Measurements from ENCODE around the gene IL5.
A peak's percentile ranks its signal among the peaks of the same experiment; 100 is the strongest.
"Not testable (repeated sequence)": the region's sequence is repeated elsewhere in the genome, so short reads cannot be mapped to it uniquely, and the experiment has no call there.

IL5 gene

DNA sequence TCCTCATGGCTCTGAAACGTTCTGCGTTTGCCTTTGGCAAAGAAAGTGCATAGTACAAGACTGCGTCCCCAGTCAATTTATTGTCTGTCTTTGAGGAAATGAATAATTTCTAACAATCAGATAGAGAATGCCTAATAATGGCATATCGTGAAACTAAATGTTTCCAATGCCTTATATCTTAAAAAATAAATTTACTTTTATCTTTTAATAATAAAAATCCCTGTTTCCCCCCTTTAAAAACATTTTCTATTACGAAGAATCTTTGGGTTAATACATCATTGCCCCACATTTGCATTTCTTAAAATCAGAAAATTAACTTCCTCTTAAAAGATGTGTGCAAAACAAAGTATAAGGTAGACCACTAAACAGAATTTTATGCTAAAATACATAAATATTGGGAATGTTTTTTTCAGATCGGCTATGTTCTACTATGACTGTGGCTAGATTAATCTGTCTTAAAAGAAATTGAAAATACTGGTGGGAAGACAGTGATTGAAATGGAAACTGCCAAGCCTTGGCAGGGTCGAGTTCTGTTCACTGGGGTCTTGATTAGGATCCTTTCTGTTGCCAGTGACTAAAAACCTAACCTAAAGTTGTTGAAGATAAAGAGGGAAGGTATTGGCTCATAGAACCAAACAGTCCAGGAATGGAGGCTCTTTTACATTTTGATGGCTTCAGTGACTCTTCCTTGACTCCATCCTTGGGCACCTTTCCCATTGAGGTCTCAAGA lies at the start of gene IL5:
IL5 (minus strand) TSS at position 51 of the 730 bp plus-strand sequence; CDS start at position 7, 44 bp downstream.
- no peaks in the 10 kb centered on the region for H3K4me1 Mint-ChIP-seq (ENCODE audit: low read depth)
- H3K36me3 Mint-ChIP-seq (ENCODE audit: low read depth), result no peaks in the 10 kb centered on the region
- no peaks in the 10 kb centered on the region for H3K9me3 Mint-ChIP-seq
- no peaks in the 10 kb centered on the region for H3K27me3 Mint-ChIP-seq
- intact Hi-C loops (cut with micrococcal nuclease), result no loop called here
- no peak within 1 kb of the TSS for H3K27ac Mint-ChIP-seq
- H3K4me3 Mint-ChIP-seq, result no peak within 1 kb of the TSS

- Mint-ChIP-seq H3K36me3 (ENCODE audit: low read depth) (peaks cover 81% of the 10 kb centered on the region), H3K9me3 (no peaks in the 10 kb centered on the region), H3K4me1 (ENCODE audit: low read depth) (no peaks in the 10 kb centered on the region), H3K4me3 (no peak overlapping the region), H3K27me3 (no peaks in the 10 kb centered on the region), H3K27ac (no peak overlapping the region)
- intact Hi-C loops (cut with micrococcal nuclease), result no loop called here
Observed at GRCh38 chr5:132592521-132592920, 49.2 kb upstream of the IL5 start.

DNA sequence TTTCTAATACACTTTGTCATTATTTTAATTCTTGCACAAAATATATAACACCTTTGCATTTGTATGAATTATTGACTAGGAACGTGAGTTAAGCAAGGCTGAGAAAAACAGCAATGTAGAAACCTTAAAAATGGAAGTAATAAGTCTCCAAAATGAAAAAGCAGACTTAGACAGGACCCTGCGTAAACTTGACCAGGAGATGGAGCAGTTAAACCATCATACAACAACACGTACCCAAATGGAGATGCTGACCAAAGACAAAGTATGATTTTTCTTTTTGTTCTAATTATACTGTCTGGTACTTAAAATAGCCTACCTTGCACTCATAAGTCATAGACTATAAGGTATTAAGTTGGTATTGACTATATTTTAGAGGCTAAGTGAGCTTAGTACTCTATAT lies 47.8 kb upstream of the IL5 start:
- H3K4me1 Mint-ChIP-seq (ENCODE audit: low read depth), result no peaks in the 10 kb centered on the region
- H3K9me3 Mint-ChIP-seq, result no peaks in the 10 kb centered on the region
- H3K27me3 Mint-ChIP-seq, result no peaks in the 10 kb centered on the region
- H3K36me3 Mint-ChIP-seq (ENCODE audit: low read depth), result peaks cover 73% of the 10 kb centered on the region
- intact Hi-C loops (cut with micrococcal nuclease), result no loop called here
- no peak overlapping the region for H3K27ac Mint-ChIP-seq
- H3K4me3 Mint-ChIP-seq, result no peak overlapping the region

DNA sequence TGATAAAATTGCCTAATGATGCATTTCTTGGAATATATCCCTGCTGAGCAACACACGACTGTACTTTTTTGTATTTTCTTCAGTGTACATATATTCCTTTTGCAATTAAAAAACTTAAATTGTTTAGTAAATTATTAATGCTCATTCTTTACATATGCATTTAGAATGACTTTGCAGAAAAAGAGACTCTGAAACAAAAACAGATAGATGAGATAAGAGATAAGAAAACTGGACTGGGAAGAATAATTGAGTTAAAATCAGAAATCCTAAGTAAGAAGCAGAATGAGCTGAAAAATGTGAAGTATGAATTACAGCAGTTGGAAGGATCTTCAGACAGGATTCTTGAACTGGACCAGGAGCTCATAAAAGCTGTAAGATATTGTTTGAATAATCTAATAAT lies 46.1 kb upstream of the IL5 start:
- no peaks in the 10 kb centered on the region for H3K9me3 Mint-ChIP-seq
- no peaks in the 10 kb centered on the region for H3K27me3 Mint-ChIP-seq
- no peak overlapping the region for H3K4me3 Mint-ChIP-seq
- H3K27ac Mint-ChIP-seq, result no peak overlapping the region
- intact Hi-C loops (cut with micrococcal nuclease), result no loop called here
- peaks cover 68% of the 10 kb centered on the region for H3K36me3 Mint-ChIP-seq (ENCODE audit: low read depth)
- no peaks in the 10 kb centered on the region for H3K4me1 Mint-ChIP-seq (ENCODE audit: low read depth)

- Mint-ChIP-seq H3K4me3 (no peak overlapping the region), H3K4me1 (ENCODE audit: low read depth) (no peaks in the 10 kb centered on the region)
Observed at GRCh38 chr5:132586063-132586462, 42.7 kb upstream of the IL5 start.

GRCh38 chr5:132584560-132584959 lies 41.2 kb upstream of the IL5 start:
- H3K27me3 Mint-ChIP-seq; H3K4me3 Mint-ChIP-seq; H3K27ac Mint-ChIP-seq; H3K9me3 Mint-ChIP-seq; H3K4me1 Mint-ChIP-seq (ENCODE audit: low read depth); intact Hi-C loops (cut with micrococcal nuclease): not testable (repeated sequence)
- H3K36me3 Mint-ChIP-seq (ENCODE audit: low read depth), result peaks cover 65% of the 10 kb centered on the region

More at GRCh38 chr5:132586063-132586462, 42.7 kb upstream of the IL5 start:
- H3K36me3 Mint-ChIP-seq (ENCODE audit: low read depth), result peaks cover 78% of the 10 kb centered on the region
- H3K27ac Mint-ChIP-seq, result no peak overlapping the region
- intact Hi-C loops (cut with micrococcal nuclease), result no loop called here
- no peaks in the 10 kb centered on the region for H3K9me3 Mint-ChIP-seq
- no peaks in the 10 kb centered on the region for H3K27me3 Mint-ChIP-seq

DNA sequence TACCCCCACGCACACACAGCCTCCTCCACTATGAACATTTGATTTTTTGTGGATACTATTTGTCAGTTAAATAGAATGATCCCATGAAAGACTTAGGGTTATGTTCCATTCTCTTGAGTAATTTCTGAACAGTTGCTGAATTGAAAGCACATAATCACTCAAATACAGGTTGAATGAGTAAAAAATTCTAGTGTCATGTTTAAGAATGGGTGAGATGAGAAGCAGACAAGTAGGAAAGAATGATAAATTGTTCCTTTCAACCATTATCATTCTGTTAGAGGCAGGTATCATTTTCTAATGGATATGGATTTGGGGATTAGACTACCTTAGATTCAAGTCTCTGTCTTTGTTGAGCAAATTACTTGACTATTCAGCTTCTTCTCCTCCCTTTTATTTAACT lies 32.8 kb upstream of the IL5 start:
- Mint-ChIP-seq H3K36me3 (ENCODE audit: low read depth) (peaks cover 68% of the 10 kb centered on the region), H3K27ac (no peak overlapping the region)
- intact Hi-C loops (cut with micrococcal nuclease), result no loop called here

DNA sequence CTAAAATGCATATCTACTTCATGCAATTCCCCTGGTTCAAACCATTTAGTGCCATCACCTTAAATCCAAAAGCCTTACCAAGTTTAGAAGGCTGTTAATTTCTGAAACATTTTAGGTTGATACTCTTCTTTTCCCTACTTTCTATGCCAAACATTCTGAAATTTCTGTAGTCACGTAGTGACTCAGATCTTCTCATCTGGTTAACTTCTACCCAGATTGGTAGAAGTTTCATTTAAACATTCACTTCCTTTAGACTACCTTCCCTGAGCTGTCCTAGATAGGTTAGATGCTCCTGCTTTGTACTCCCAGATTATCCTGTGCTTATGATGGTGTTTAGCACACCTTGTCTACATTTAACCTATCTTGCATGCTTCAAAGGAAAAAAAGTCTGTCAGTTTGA lies 23.3 kb upstream of the IL5 start:
- H3K27me3 Mint-ChIP-seq, result no peaks in the 10 kb centered on the region
- H3K27ac Mint-ChIP-seq, result no peak overlapping the region
- H3K36me3 Mint-ChIP-seq (ENCODE audit: low read depth), result peaks cover 51% of the 10 kb centered on the region
- no peak overlapping the region for H3K4me3 Mint-ChIP-seq
- intact Hi-C loops (cut with micrococcal nuclease), result no loop called here
- H3K4me1 Mint-ChIP-seq (ENCODE audit: low read depth), result no peaks in the 10 kb centered on the region
- no peaks in the 10 kb centered on the region for H3K9me3 Mint-ChIP-seq

More for the DNA sequence above, 32.8 kb upstream of the IL5 start:
- no peak overlapping the region for H3K4me3 Mint-ChIP-seq
- H3K9me3 Mint-ChIP-seq, result no peaks in the 10 kb centered on the region
- H3K4me1 Mint-ChIP-seq (ENCODE audit: low read depth), result no peaks in the 10 kb centered on the region
- H3K27me3 Mint-ChIP-seq, result no peaks in the 10 kb centered on the region

DNA sequence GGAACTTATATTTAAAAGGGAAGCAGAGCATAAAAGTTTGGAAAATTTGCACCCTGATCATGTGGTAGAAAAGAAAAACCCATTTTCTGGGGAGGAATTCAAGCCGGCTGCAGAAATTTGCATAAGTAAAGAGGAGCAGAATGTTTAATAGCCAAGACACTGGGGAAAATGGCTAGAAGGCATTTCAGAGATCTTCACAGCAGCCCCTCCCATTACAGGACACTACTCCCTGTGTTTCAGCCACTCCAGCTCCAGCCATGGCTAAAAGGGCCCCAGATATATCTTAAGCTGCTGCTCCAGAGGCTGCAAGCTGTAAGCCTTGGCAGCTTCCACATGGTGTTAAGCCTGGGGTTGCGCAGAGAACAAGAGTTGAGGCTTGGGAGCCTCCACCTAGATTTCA lies 21.2 kb upstream of the IL5 start:
- H3K4me3 Mint-ChIP-seq; H3K27ac Mint-ChIP-seq; H3K4me1 Mint-ChIP-seq (ENCODE audit: low read depth); H3K9me3 Mint-ChIP-seq; intact Hi-C loops (cut with micrococcal nuclease); H3K27me3 Mint-ChIP-seq: not testable (repeated sequence)
- peaks cover 33% of the 10 kb centered on the region for H3K36me3 Mint-ChIP-seq (ENCODE audit: low read depth)

- Mint-ChIP-seq H3K27me3 (no peaks in the 10 kb centered on the region), H3K4me1 (ENCODE audit: low read depth) (peaks cover 15% of the 10 kb centered on the region), H3K27ac (no peak overlapping the region), H3K9me3 (no peaks in the 10 kb centered on the region), H3K36me3 (ENCODE audit: low read depth) (peaks cover 12% of the 10 kb centered on the region), H3K4me3 (no peak overlapping the region)
- intact Hi-C loops (cut with micrococcal nuclease), result no loop called here
Observed at GRCh38 chr5:132561601-132562000, 18.3 kb upstream of the IL5 start.

DNA sequence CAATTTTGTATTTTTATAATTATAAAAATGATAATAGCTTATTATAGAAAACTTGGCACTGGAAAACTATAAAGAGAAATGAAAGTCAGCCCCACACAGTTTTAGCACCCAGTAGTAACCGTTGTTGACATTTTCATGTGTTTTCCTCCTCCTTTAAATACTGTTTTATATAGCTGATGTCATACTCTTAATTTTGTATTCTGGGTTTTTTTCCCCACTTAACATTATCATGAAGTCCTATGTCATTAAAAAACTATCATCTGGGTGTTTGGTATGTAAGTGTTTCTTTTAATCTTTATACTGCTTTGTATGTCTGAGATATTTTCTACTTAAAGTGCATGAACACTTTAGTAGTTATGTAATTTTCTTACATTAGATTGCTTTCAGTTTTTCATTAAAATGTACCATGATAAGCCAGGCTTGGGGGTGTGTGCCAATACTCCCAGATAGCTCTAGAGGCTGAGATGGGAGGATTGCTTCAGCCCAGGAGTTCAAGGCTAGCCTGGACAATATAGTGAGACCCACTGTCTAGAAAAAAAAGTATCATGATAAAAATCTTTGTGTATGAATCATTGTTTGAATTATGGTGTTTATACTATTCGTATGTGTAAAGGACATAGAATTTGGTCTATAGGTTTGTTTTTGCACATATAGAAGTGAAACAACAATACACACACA lies 16.2 kb upstream of the IL5 start:
- Mint-ChIP-seq H3K9me3 (no peaks in the 10 kb centered on the region), H3K4me1 (ENCODE audit: low read depth) (peaks cover 20% of the 10 kb centered on the region), H3K4me3 (no peak overlapping the region), H3K27me3 (no peaks in the 10 kb centered on the region), H3K36me3 (ENCODE audit: low read depth) (peaks cover 10% of the 10 kb centered on the region), H3K27ac (no peak overlapping the region)
- intact Hi-C loops (cut with micrococcal nuclease), result no loop called here

DNA sequence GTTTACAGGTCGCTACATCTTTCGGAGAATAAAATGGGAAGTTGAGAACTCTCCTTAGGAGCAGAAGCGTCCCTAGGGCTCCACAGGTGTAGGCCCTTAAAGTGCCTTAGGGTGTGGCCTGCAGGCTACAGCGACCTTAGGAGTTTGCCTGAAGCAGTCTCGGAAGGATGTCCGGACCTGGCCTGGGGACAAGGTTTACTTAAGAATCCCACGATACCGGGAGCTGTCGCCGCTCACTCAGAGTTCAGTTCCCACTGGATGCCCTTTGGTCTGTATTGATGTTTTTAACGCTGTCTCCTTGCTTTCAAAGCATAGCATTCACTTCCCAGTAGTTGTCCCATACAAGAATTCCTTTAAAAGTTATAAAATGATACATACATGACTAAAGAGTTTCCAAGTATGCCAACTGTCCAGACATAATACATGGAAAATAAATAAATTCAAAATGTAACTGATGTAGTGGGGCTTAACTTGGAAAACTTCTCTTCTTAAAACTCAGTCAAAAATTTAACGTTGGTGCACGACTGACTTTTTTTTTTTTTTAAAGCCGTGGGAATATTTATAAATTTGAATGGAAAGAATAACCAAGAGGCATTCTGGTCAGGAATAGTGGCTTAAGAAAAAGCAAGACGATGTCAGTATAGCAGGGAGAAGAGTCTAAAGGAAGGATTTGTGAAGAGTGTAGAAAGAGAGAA lies 14.3 kb upstream of the IL5 start:
- intact Hi-C loops (cut with micrococcal nuclease), result no loop called here

GRCh38 chr5:132556763-132557477 lies 13.6 kb upstream of the IL5 start, which contains the start of gene RAD50:
Gene RAD50, plus strand, starts transcription at chr5:132556977. Its CDS starts 348 bp downstream, at chr5:132557325.
- Mint-ChIP-seq H3K27ac (peak within 1 kb of the TSS; percentile 89), H3K4me1 (ENCODE audit: low read depth) (peaks cover 20% of the 10 kb centered on the region), H3K4me3 (peak within 1 kb of the TSS; percentile 94)

More for the DNA sequence above, 14.3 kb upstream of the IL5 start:
- Mint-ChIP-seq H3K4me1 (ENCODE audit: low read depth) (peaks cover 20% of the 10 kb centered on the region), H3K27me3 (no peaks in the 10 kb centered on the region), H3K4me3 (peak overlapping the region; percentile 94), H3K27ac (peak overlapping the region; percentile 89), H3K9me3 (no peaks in the 10 kb centered on the region), H3K36me3 (ENCODE audit: low read depth) (peaks cover 10% of the 10 kb centered on the region)

More at GRCh38 chr5:132556763-132557477, 13.6 kb upstream of the IL5 start, which contains the start of gene RAD50:
- intact Hi-C loops (cut with micrococcal nuclease), result no loop called here
- no peaks in the 10 kb centered on the region for H3K9me3 Mint-ChIP-seq
- no peaks in the 10 kb centered on the region for H3K27me3 Mint-ChIP-seq
- H3K36me3 Mint-ChIP-seq (ENCODE audit: low read depth), result peaks cover 10% of the 10 kb centered on the region

Measured in dendritic cell treated with granulocyte-macrophage colony-stimulating factor and Interleukin-4, amounts not matched to agents 40 ng/mL and 50 ng/mL, for 4 days (primary cell).